Left ventricle myocardium superior (tissue), 1 donor: Measurements from ENCODE around the gene ETFRF1. TPM values are rescaled to one million over a fixed set of nuclear protein-coding genes. Genes with fewer than 3 reads are reported as not detected.
A peak's percentile ranks its signal among the peaks of the same experiment; 100 is the strongest.

ENCODE experiments used
- ATAC-seq: fragments of 200-7000 bp; cut with Tn5 transposase; one replicate; pipeline ENCODE4 v1.9.1; 2020; ENCODE audit warnings: mild to moderate bottlenecking, moderate library complexity
- DNase-seq: peaks from one replicate; pipeline ENCODE4 v3.0.0-alpha.2; 2020
- intact Hi-C: fragments of 100-400 bp; cut with micrococcal nuclease; formaldehyde crosslinking; loops from one replicate; pipeline ENCODE4 v1.11.0; 2022
- long read RNA-seq: library from polyadenylated mRNA; unstranded; transcript quantifications from one replicate; pipeline ENCODE4 v2.0.0, GENCODE V29; 2021
- total RNA-seq: library from RNA; stranded (reverse); fragmentation: NEBNext Ultra II Directional; extraction: Animal tissue kit (Norgen Biotek cat#: 25700); gene quantifications from one replicate; pipeline ENCODE4 v1.2.1, GENCODE V29; 2021
- donor health status: DM: no; HTN: yes; CAD: no; lungs with severe emphysema.

Gene ETFRF1, protein sequence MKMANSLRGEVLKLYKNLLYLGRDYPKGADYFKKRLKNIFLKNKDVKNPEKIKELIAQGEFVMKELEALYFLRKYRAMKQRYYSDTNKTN
- total RNA-seq, result 67.7 TPM
- long read RNA-seq, transcript ETFRF1-211 (3 exons, 1,259 nt), result minor isoform, 5 of 64 reads
- long read RNA-seq, transcript ETFRF1-201 (3 exons, 1,134 nt), result major isoform, 55 of 64 reads
- long read RNA-seq, partial matches to known transcripts, result 0 of 64 reads
- long read RNA-seq, other reads (novel, unspliced or antisense), result 3 of 64 reads

DNA sequence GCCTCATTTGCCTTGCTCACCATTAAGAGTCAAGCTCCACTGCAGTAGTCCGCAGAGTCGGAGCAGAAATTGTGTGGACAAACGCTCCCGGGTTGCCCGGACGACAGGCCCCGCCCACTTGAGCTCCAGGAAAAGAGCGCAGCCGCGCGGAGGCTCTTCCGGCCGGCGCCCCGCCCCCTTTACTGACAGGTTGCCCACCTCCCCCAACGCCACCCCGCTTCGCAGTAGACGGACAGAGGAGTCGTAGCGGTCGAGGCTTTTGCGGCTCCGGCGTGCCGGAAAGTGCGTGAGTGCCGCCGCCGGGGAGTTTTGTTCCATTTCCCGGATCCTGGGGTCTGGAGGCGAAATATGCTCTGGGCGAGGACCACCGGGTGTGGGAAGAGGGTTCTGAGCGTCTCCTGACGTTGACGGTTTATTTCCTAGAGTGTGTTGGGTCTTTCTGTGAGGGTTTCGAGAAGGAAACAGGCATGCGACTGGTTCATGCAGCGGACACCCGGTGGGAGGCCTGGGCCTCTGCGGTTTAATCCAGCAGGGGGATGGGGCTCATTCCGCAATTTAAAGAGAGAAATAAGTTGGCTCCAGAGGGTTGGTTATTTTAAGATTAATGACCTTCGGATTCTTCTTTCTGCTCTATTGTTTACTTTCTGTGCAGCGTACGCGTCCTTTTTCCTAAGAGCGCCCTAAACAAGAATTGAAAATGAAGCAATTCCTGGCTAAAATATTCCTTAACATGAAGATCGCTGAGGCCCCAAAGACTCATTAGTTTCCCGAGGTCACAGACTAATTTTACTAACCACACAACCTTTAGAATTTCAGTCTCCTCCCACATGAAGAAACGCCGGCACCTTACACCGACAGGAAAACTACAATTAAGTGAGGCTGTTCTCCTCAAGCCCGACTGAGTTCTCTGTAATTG is at the start of gene ETFRF1, which contains the start of gene DNAI7:
Gene ETFRF1 (plus strand): TSS at position 182 of the 916 bp plus-strand sequence. CDS start 8,720 bp downstream, outside the sequence.
Gene DNAI7 (minus strand): TSS at position 105 of the 916 bp plus-strand sequence. CDS start 82 bp downstream, at position 23.
- DNase-seq, result peak; percentile 100
- intact Hi-C loops, result loop anchor here (10.0 kb wide), 1 partner anchor 49 kb away; no protein-coding TSS in a partner anchor
- ATAC-seq, result peak; percentile 100

DNA sequence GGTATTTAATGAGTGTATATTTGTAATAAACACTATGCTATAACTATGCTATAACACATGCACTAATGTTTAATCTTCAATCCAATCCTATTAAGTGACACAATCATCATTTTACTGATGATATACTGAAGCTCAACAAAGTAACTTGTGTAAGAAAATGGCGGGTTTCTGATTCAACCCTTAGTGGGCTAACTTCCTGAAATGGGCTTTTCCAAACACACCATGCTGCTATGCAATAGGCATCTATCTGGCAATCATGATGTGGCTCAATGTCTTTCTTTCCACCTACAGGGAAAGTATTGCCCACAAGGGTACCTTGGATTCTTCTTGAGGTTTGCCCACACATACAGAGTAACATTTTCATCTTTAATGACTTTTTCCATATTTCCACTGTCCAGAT is 48.4 kb upstream of the ETFRF1 start:
- ATAC-seq, result no peak
- no peak for DNase-seq
- intact Hi-C loops, result no loop called here

DNA sequence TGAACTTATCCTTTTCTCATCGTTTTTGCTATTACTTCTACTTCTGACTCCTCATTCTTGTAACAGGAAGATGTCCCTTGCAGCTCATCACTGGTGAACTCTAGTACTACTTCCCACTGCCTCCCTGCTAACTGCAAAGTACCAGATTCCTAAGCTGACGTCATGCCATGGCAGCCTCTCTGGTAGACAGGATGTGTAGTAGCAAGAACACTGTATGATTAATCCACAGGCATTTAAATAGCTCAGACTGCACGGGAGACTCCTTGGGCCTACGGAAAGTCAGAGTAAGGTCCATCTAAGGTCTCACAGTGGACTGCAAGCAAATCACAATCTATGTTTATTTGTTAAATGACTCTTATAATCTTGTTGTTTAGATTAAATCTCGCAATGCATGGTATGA is 43.6 kb upstream of the ETFRF1 start:
- intact Hi-C loops, result no loop called here
- ATAC-seq (peak; percentile 77), DNase-seq (peak; percentile 45)

DNA sequence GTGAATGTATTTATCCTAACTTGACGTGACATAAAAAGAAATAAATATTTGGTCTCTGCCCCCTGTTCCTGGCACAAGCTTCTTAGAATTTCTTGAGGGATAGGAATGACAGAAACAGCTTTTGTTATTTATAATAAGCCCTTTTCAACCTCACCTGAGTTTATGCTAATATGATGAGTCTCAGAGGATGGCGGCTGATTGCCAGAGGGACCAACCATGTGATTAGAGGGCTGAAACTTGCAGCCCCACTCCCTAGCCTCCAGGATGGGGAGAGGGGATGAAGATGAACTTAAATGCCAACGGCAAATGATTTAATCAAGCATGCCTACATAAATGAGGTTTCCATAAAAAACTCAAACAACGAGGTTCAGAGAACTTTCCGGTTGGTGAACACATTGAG is 43.0 kb upstream of the ETFRF1 start:
- ATAC-seq, result no peak
- DNase-seq, result no peak
- intact Hi-C loops, result no loop called here

DNA sequence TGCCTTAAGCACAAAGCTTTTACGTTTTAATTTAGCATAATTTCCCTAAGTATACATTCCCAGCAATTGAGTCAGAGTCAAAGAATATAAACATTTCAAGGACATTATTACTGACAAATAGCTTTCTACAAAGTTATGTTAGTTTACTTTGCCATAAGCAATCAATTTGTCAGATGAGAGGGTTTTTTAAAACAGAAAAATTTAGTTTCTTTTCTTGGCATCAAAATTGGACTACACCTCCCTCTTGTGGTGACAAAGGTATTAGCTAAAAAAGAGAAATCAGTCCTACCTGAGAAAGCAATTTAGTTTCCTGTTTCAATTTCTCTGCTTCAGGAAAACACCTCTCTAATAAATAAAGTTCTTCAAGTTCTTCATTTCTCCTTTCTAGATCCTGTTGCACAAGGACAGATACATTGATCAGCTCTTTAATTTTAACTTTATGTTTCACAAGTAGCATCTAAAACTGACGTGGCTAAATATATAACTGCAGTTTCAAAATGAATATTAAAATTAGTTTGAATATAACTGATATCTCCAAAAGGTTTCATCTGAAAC is 39.9 kb upstream of the ETFRF1 start:
- intact Hi-C loops, result no loop called here
- DNase-seq (no peak), ATAC-seq (no peak)

DNA sequence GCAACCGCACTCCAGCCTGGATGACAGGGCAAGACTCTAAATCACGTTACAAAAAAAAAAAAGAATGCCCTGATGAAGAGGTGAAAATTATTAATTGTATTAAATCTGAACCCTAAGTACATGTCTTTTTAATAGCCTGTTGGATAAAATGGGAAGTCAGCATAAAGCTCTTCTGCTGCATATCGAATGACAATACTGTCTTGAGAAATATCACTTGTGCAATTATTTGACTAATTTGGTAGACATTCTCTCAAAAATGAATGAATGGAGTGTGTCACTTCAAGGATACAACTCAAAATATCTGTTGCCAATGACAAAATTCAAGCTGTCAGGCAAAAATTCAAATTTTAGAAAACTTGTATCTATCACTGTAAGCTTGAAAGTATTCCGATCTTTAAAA is 39.0 kb upstream of the ETFRF1 start:
- intact Hi-C loops, result no loop called here
- DNase-seq, result no peak
- no peak for ATAC-seq

DNA sequence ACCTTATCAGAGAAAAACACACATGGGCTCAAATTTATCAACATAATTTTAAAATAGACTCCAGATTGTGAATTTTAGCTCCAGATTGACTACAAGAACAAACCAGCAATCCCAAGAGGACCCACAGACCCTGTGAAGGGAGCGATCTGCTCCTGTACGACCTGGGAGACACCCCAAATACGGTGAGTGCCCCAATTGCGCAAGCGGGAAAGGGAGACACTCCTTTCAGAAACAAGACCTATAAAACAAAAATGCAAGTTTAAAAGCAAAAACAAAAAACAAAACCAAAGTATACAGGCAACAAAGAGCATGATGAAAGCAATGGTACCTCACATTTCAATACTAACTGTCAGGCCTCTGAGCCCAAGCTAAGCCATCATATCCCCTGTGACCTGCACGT is 32.2 kb upstream of the ETFRF1 start:
- DNase-seq, result no peak
- no peak for ATAC-seq
- intact Hi-C loops, result no loop called here

DNA sequence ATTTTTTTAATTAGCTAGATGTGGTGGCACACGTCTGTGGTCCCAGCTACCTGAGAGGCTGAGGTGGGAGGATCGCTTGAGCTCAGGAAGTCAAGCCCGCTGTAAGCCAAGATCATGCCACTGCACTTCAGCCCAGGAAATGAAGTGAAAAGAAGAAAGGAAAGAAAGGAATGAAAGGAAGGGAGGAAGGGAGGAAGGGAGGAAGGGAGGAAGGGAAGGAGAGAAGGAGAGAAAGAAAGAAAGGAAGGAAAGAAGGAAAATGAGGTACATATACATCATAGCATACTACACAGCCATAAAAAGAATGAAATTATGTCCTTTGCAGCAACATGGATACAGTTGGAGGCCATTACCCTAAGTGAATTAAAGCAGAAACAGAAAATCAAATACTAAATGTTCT is 12.3 kb upstream of the ETFRF1 start:
- ATAC-seq (no peak), DNase-seq (no peak)
- intact Hi-C loops, result no loop called here

DNA sequence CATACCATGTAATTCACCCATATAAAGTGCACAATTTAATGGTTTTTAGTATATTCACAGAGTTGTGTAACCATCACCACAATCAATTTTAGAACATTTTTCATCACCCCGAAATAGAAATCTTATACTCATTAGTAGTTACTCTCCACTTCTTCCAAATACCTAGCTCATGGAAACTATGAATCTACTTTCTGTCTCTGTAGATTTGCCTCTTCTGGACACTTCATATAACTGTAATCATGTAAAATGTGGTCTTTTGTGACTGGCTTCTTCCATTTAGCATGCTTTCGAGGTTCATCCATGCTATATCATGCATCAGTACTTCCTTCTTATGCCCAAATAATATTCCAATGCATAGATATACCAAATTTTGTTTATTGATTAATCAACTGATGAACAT is 10.9 kb upstream of the ETFRF1 start:
- intact Hi-C loops, result no loop called here
- ATAC-seq (no peak), DNase-seq (no peak)

DNA sequence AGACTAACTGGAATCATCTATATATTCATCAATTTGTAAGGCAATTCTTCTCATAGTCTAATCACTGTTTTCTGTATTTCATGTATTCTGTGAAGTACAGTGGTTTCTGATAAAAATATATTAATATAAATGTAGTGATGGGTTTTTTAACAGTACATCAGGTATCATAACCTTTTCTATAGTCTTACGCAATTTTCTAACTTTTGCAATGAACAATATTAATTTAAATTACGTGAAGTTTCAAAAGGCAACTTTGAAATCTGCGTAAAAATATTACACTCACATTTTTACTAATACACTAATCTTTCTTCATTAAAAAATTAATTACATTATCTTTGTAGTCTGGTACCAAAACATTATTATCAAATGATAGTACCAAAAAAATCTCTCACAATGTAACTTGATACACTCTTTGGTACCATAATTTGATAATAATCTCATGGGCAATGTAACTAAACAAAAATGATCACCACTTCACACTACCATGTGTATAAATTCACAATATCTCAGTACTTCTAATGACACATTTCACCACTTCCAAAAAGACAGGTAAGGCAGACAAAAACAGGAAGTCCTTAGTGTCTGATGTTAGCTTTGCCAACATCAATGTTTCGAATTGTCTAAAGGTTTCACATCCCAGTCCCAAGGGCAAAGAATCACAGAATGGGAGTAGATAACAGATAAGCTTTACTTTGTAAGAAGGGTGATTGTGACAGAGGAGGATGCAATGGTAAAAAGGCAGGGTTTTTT is 8.8 kb upstream of the ETFRF1 start:
- intact Hi-C loops, result no loop called here
- no peak for ATAC-seq

DNA sequence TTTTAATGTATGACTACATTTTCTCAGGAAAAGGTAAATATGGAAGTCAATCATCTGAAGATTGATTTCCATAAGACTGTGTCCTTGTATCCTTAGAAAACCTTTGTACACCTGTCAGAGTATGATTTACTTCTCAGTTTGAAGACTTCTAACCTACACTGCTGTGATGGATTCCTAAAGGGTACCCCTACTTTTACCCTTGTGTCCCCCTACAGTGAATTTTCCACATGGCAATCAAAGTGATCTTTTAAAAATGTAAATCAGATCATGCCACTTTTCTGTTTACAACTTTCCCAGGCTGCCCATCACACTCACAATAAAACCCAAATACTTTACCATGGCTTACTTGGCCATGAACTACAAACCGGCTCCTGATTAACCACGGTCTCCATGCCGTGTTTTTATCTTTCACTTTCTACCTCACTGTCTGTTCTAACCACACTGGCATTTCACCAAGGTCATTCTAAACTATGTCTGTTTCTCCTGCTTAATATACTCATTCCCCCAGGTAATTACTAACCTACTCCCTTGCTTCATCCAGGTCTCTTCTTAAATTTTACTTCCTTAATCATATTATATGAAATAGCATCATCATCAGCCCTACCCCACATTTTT is 8.1 kb upstream of the ETFRF1 start:
- DNase-seq (no peak), ATAC-seq (no peak)
- intact Hi-C loops, result no loop called here

More for the DNA sequence above, 8.8 kb upstream of the ETFRF1 start:
- DNase-seq, result no peak

DNA sequence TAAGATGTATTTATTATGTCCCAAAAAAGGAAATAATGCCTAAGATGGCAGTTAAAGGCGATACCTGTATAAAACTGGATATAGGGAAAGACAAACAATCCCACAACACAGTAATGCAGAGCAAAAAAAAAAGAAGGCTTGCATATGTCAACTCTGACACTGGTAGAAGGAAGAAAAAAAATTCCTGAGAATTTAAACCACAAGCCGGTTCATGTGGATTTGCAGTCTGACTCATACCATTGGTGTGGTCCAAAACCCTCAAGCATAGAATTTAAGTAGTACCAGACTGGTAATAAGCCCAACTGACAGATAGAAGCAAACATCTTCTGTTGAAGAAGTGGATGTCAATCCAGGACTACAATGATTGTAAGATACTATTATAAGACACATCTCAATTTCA is 7.3 kb upstream of the ETFRF1 start:
- DNase-seq, result no peak
- intact Hi-C loops, result no loop called here
- ATAC-seq, result no peak

DNA sequence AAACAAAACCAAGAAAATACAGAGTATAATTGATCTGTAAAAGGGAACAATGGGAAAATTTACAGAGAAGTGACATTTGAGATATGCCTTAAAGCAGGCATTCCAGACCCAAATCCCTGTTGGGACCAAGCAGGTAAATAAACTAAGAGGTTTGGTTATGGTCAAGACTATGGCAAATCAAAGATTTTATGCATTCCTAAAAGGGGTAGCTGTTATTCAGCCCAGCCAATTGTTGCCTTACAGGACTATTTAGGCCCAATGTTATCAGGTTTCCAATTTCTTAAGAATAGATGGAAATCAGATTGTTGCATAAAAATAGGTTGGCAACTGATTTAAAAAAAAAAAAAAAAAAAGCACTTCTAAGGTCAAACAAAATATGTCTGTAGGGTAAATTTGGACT is 5.4 kb upstream of the ETFRF1 start:
- ATAC-seq (no peak), DNase-seq (no peak)
- intact Hi-C loops, result loop anchor here (10.0 kb wide), 1 partner anchor 55 kb away; no protein-coding TSS in a partner anchor

DNA sequence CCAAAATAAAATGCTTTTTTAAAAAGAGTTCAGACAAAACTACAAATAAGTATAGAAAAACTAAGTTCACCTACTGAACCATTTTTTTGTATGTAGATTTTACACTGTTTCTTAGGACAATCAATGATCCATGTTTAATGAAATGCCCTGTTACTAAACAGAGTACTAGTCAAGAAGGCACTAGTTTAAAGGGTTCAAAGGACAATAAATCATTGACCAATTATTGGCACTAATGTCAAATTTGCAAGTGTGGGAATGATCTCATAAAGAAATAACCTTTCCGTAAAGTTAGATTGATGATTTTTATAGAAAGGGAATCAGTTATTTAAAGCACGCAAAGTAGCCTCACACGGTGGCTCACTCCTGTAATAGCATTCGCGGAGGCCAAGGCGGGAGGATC is 4.2 kb upstream of the ETFRF1 start:
- intact Hi-C loops, result loop anchor here (10.0 kb wide), 1 partner anchor 54 kb away; no protein-coding TSS in a partner anchor
- DNase-seq, result no peak
- no peak for ATAC-seq

DNA sequence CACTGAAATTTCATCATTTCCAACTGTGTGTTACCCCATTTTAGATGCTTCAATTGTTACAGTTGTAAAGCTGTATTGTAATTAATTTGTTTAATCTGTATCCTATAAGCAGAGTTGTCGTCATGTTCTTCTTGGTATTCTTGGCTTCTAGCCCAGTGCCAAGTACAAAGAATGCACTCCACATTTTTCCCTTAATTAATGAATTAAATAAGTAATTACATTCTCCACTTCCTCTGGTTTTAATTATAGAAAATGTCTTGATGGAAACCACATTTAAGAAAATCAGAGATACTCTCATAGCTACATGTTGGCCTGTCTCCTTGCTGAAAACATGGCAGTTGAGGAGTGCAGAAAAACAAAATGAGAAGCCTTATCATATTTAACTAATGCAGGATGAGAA is 823 bp upstream of the ETFRF1 start:
- ATAC-seq (no peak), DNase-seq (no peak)
- intact Hi-C loops, result loop anchor here (10.0 kb wide), 1 partner anchor 51 kb away; no protein-coding TSS in a partner anchor

DNA sequence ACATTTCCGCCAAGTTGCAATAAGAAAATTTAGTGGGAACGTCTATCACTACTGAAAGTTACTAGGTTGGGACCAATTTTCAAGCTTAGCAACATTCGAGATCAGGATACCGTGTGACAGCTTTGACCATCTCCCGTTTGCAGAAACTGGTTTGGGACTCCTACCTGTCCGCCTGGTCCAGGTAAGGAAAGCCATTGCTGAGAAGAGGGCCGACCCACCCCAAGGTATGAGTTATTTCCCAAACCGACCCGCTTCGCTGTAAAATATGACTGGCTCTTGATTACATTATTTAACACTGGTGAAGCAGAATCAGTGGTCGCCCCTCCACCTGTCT is 348 bp upstream of the ETFRF1 start:
- ATAC-seq (no peak), DNase-seq (no peak)
- intact Hi-C loops, result loop anchor here (10.0 kb wide), 1 partner anchor 50 kb away; no protein-coding TSS in a partner anchor

DNA sequence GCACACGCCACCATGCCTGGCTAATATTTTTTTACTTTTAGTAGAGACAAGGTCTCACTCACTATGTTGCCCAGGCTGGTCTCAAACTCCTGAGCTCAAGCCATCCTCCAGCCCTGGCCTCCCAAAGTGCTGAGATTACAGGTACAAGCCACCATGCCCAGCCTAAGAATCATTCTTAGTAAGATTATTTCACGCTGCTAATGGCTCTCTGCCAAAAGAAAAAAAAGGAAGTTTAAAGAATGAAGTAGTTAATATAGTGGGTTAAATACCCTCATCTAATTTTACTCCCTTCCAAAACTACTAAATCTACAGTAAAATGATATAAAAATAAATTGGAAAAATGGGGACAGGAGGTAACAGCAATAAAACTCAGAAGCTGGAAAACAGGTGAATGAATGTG is 2.6 kb downstream of the ETFRF1 start:
- intact Hi-C loops, result loop anchor here (10.0 kb wide), 1 partner anchor 47 kb away; no protein-coding TSS in a partner anchor
- ATAC-seq, result no peak

DNA sequence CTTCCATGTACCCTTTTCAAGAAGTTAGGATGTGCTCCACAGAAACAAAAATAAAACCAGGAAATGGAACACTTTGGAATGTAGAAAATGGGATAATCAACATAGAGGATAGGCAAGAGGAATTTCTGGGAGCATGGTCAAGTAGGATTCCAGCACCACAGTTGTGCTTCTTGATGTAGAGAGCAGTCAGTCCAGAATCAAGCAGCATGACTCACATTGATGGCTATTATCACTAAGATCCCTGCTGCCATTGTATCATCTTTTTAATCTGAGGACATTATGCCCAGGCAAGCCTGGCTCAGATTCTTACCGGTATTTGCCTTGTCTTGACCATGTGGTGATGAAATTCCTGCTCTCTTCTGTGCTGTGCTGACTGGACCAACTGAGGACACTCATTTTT is 5.7 kb downstream of the ETFRF1 start:
- DNase-seq (no peak), ATAC-seq (no peak)
- intact Hi-C loops, result no loop called here

More for the DNA sequence above, 2.6 kb downstream of the ETFRF1 start:
- DNase-seq, result no peak

DNA sequence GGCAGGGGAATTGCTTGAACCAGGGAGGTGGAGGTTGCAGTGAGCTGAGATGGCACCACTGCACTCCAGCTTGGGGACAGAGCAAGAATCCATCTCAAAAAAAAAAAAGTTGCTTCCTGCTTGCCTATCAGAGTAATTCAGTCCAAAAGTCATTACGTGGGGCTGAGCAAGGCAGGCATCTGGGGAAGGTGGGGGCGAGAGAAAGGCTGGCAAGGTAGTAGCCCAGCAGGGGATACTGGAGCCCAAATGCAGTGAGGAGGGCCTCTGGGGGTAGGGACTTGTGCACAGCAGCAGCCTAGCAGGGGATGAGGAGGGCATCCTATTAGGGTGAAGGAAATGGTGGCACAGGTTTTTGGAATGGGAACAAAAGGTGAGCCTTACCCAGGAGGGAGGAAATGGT is 7.1 kb downstream of the ETFRF1 start:
- ATAC-seq, result no peak
- no peak for DNase-seq
- intact Hi-C loops, result no loop called here
